Measurements from ENCODE around the gene VAV2. TPM values are rescaled to one million over a fixed set of nuclear protein-coding genes. Genes with fewer than 3 reads are reported as not detected.

VAV2 gene
- polyA plus RNA-seq, 1 experiment: 9.0 TPM

- no peak for DNase-seq (ENCODE audit: low read depth, low spot score)
- H3K27me3 ChIP-seq (ENCODE audit: control insufficient read depth, insufficient read depth, low read length): peaks cover 4% of the 10 kb centered on the region
- H3K27ac ChIP-seq (ENCODE audit: low read depth, low read length): no peak overlapping the region
- ChIA-PET CTCF (interaction anchor here (0.6 to 5.3 kb wide), 27 partner anchors 14 to 1287 kb away, joined by 3 to 119 read pairs (median 4); partner anchors contain the start of gene BRD3OS), POLR2A (interaction anchor here (1.4 kb wide), 1 partner anchor 212 kb away, joined by 4 read pairs; no protein-coding TSS in a partner anchor)
- no peaks in the 10 kb centered on the region; the same call in 1 of the 2 replicates for H3K9me3 ChIP-seq (ENCODE audit: control insufficient read depth, insufficient read depth, low read length)
- peak; percentile 99 for TF ChIP-seq CTCF (IDR thresholded peaks at IDR 0.05; ENCODE audit: low read depth, low read length)
- H3K4me3 ChIP-seq (ENCODE audit: low read depth, low read length): no peak overlapping the region
Measured at GRCh38 chr9:133994353-133995011, 2.4 kb upstream of the VAV2 start.

- DNase-seq (ENCODE audit: low read depth, low spot score): no peak
- Histone ChIP-seq H3K27ac (ENCODE audit: low read depth, low read length) (peak overlapping the region; percentile 92), H3K4me3 (ENCODE audit: low read depth, low read length) (peak overlapping the region; percentile 86), H3K27me3 (ENCODE audit: control insufficient read depth, insufficient read depth, low read length) (peaks cover 4% of the 10 kb centered on the region), H3K9me3 (ENCODE audit: control insufficient read depth, insufficient read depth, low read length) (no peaks in the 10 kb centered on the region; the same call in 1 of the 2 replicates)
- no peak for TF ChIP-seq CTCF (IDR thresholded peaks at IDR 0.05; ENCODE audit: low read depth, low read length)
- CTCF ChIA-PET: interaction anchor here (0.6 to 5.3 kb wide), 24 partner anchors 12 to 1286 kb away, joined by 3 to 119 read pairs (median 4); partner anchors contain the start of gene BRD3OS
- POLR2A ChIA-PET: interaction anchor here (0.6 to 1.4 kb wide), 6 partner anchors 32 to 215 kb away, joined by 3 to 7 read pairs (median 4); partner anchors contain the start of gene BRD3OS
Measured at GRCh38 chr9:133993635-133994253, 1.6 kb upstream of the VAV2 start.

- Histone ChIP-seq H3K9me3 (ENCODE audit: control insufficient read depth, insufficient read depth, low read length) (no peaks in the 10 kb centered on the region; the same call in 1 of the 2 replicates), H3K4me3 (ENCODE audit: low read depth, low read length) (peak overlapping the region; percentile 86), H3K27me3 (ENCODE audit: control insufficient read depth, insufficient read depth, low read length) (peaks cover 4% of the 10 kb centered on the region), H3K27ac (ENCODE audit: low read depth, low read length) (peak overlapping the region; percentile 92)
- peak; percentile 34 for TF ChIP-seq CTCF (IDR thresholded peaks at IDR 0.05; ENCODE audit: low read depth, low read length)
- CTCF ChIA-PET: interaction anchor here (0.6 to 5.3 kb wide), 20 partner anchors 13 to 374 kb away, joined by 3 to 119 read pairs (median 4); partner anchors contain the start of gene BRD3OS
- POLR2A ChIA-PET: interaction anchor here (0.6 to 1.4 kb wide), 6 partner anchors 33 to 214 kb away, joined by 3 to 7 read pairs (median 4); partner anchors contain the start of gene BRD3OS
- DNase-seq (ENCODE audit: low read depth, low spot score): peak; percentile 69
Measured at GRCh38 chr9:133992780-133993634, 883 bp upstream of the VAV2 start.

GRCh38 chr9:133991214-133991921 is 756 bp downstream of the VAV2 start:
- ChIA-PET POLR2A (interaction anchor here (0.9 kb wide), 1 partner anchor 35 kb away, joined by 3 read pairs; no protein-coding TSS in a partner anchor), CTCF (interaction anchor here (1.4 kb wide), 1 partner anchor 209 kb away, joined by 4 read pairs; no protein-coding TSS in a partner anchor)
- peak overlapping the region; percentile 77 for H3K4me3 ChIP-seq (ENCODE audit: low read depth, low read length)
- peak overlapping the region; percentile 70 for H3K27ac ChIP-seq (ENCODE audit: low read depth, low read length)
- H3K27me3 ChIP-seq (ENCODE audit: control insufficient read depth, insufficient read depth, low read length): no peaks in the 10 kb centered on the region
- no peak for DNase-seq (ENCODE audit: low read depth, low spot score)
- TF ChIP-seq CTCF (IDR thresholded peaks at IDR 0.05; ENCODE audit: low read depth, low read length): no peak
- no peaks in the 10 kb centered on the region; the same call in 1 of the 2 replicates for H3K9me3 ChIP-seq (ENCODE audit: control insufficient read depth, insufficient read depth, low read length)
